ENCODE data around the gene ERBIN. TPM values are rescaled to one million over a fixed set of nuclear protein-coding genes. Genes with fewer than 3 reads are reported as not detected.

Gene ERBIN
- total and polyA plus RNA-seq, 9 of the 15 experiments (the other 6 are each of a cell fraction or from before 2014, with no cell fraction given), result 11.9 to 72.8 (median 41.7) TPM

GRCh38 chr5:65925601-65926275 lies 637 bp upstream of the ERBIN start (continued):
- TF ChIP-seq, protein P1, sequence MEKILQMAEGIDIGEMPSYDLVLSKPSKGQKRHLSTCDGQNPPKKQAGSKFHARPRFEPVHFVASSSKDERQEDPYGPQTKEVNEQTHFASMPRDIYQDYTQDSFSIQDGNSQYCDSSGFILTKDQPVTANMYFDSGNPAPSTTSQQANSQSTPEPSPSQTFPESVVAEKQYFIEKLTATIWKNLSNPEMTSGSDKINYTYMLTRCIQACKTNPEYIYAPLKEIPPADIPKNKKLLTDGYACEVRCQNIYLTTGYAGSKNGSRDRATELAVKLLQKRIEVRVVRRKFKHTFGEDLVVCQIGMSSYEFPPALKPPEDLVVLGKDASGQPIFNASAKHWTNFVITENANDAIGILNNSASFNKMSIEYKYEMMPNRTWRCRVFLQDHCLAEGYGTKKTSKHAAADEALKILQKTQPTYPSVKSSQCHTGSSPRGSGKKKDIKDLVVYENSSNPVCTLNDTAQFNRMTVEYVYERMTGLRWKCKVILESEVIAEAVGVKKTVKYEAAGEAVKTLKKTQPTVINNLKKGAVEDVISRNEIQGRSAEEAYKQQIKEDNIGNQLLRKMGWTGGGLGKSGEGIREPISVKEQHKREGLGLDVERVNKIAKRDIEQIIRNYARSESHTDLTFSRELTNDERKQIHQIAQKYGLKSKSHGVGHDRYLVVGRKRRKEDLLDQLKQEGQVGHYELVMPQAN (IDR thresholded peaks at IDR 0.05; ENCODE audit: borderline replicate concordance), result peak; percentile 74; the same call in 1 of the 2 replicates
- TF ChIP-seq ZNF239 (CRISPR knock-in tag; IDR thresholded peaks at IDR 0.05), result no peak
- TF ChIP-seq MBD1 (CRISPR knock-in tag; IDR thresholded peaks at IDR 0.05), result no peak
- no peak for TF ChIP-seq SNRNP70 (optimal IDR thresholded peaks at IDR 0.05; ENCODE audit: low read depth, low read length)
- TF ChIP-seq ZNF445 (CRISPR knock-in tag; IDR thresholded peaks at IDR 0.05; ENCODE audit: low read depth), result no peak
- TF ChIP-seq ZNF197 (CRISPR knock-in tag; IDR thresholded peaks at IDR 0.05; ENCODE audit: low read depth), result no peak
- TF ChIP-seq ZBTB8A (IDR thresholded peaks at IDR 0.05; ENCODE audit: partially characterized antibody), result no peak
- no peak for TF ChIP-seq XRCC4 (IDR thresholded peaks at IDR 0.05; ENCODE audit: extremely low read depth, insufficient read depth, insufficient read length)
- peak; percentile 65; the same call in 1 of the 2 replicates for TF ChIP-seq PHF21A (IDR thresholded peaks at IDR 0.05; ENCODE audit: borderline replicate concordance, low read depth)
- TF ChIP-seq TSC22D4 (tag; IDR thresholded peaks at IDR 0.05), result no peak
- TF ChIP-seq SPI1 (IDR thresholded peaks at IDR 0.05; ENCODE audit: borderline replicate concordance, low read depth, low read length), result no peak
- peak; percentile 82 for TF ChIP-seq E2F3 (CRISPR knock-in tag; IDR thresholded peaks at IDR 0.05)
- TF ChIP-seq SMAD1 (IDR thresholded peaks at IDR 0.05; ENCODE audit: low read depth, low read length, partially characterized antibody), result peak; percentile 34
- no peak for TF ChIP-seq SMARCC2 (IDR thresholded peaks at IDR 0.05; ENCODE audit: low read depth)
- TF ChIP-seq ZC3H8 (IDR thresholded peaks at IDR 0.05), result no peak
- TF ChIP-seq MLX (CRISPR knock-in tag; conservative IDR thresholded peaks at IDR 0.05), result peak in 1 of 2 experiments; percentile 44; a peak in 1 of 4 replicates
- no peak for TF ChIP-seq ZNF184 (CRISPR knock-in tag; IDR thresholded peaks at IDR 0.05)
- peak in 1 of 2 experiments; percentile 69; a peak in 1 of 4 replicates for TF ChIP-seq SIN3A (IDR thresholded peaks at IDR 0.05; ENCODE audit: borderline replicate concordance in 2 of 2, control insufficient read depth in 1 of 2, low read depth in 2 of 2, low read length in 2 of 2)
- TF ChIP-seq, protein P2, sequence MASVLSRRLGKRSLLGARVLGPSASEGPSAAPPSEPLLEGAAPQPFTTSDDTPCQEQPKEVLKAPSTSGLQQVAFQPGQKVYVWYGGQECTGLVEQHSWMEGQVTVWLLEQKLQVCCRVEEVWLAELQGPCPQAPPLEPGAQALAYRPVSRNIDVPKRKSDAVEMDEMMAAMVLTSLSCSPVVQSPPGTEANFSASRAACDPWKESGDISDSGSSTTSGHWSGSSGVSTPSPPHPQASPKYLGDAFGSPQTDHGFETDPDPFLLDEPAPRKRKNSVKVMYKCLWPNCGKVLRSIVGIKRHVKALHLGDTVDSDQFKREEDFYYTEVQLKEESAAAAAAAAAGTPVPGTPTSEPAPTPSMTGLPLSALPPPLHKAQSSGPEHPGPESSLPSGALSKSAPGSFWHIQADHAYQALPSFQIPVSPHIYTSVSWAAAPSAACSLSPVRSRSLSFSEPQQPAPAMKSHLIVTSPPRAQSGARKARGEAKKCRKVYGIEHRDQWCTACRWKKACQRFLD (CRISPR knock-in tag; IDR thresholded peaks at IDR 0.05), result no peak
- no peak for TF ChIP-seq HDAC3 (IDR thresholded peaks at IDR 0.05; ENCODE audit: borderline replicate concordance, partially characterized antibody)
- peak; percentile 78 for TF ChIP-seq RB1 (IDR thresholded peaks at IDR 0.05; ENCODE audit: low read depth)
- TF ChIP-seq GABPB2 (CRISPR knock-in tag; conservative IDR thresholded peaks at IDR 0.05), result no peak
- 0 out of 2 replicates have a peak, but pooled peaks have one; percentile 83 for TF ChIP-seq RBM14 (IDR thresholded peaks at IDR 0.05; ENCODE audit: borderline replicate concordance, insufficient read depth, low read depth, low read length)

All from K562 (cell line).